Measurements from ENCODE around the gene GP1BB.

GP1BB gene

GRCh38 chr22:19714312-19715187, 8.8 kb upstream of the GP1BB start, which contains the start of gene SEPTIN5:
Gene SEPTIN5, plus strand, starts transcription at chr22:19714503. Its CDS starts 86 bp downstream, at chr22:19714589.
- H3K9me3 Mint-ChIP-seq = no peaks in the 10 kb centered on the region
- H3K4me3 Mint-ChIP-seq = peak within 1 kb of the TSS; percentile 58
- CTCF ChIA-PET = interaction anchor here (2.8 kb wide), 1 partner anchor 35 kb away, joined by 8 read pairs; no protein-coding TSS in a partner anchor
- no peak within 1 kb of the TSS for H3K27ac Mint-ChIP-seq
- peaks cover 81% of the 10 kb centered on the region for H3K27me3 Mint-ChIP-seq
- no peaks in the 10 kb centered on the region for H3K36me3 Mint-ChIP-seq
- peak; percentile 26 for DNase-seq
- H3K4me1 Mint-ChIP-seq = peaks cover 9% of the 10 kb centered on the region

DNA sequence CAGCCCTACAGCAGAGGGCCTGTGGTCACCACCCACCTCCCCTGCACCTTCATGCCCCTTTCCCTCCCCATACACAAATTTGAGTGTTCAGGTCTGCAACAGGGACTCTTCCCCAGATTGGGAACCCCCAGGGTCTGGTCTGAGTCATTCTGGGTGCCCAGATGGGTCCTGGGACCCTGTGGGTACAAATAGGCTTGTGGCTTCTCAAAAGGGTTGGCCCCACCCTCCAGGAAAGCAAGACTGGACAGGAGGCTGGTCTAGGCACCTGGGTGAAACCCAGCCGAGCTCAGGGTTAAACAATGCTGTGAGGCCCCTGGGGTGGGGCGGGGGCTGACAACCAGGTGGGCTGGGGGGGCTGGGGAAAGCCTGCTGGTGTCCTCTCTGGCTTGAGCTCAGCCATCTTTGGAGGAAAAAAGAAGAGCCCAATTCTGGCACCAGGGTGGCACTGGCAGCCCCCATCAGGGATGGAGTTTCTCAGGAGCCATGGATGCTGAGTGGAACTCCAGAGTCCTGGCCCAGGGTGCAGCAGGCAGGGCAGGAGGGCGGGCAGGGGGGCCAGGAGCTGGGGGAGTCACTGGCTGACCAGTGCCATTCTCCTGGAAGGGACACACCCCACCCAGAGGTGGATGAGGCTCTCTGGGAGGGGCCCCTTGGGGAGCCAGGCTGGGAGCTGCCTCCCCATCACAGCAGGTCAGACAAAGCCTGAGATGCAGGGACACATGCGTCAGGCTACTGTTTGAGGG, 8.0 kb upstream of the GP1BB start:
- no peaks in the 10 kb centered on the region for H3K36me3 Mint-ChIP-seq
- H3K9me3 Mint-ChIP-seq = no peaks in the 10 kb centered on the region
- DNase-seq = peak; percentile 18
- H3K4me3 Mint-ChIP-seq = peak overlapping the region; percentile 48
- H3K4me1 Mint-ChIP-seq = peaks cover 9% of the 10 kb centered on the region
- CTCF ChIA-PET = interaction anchor here (2.8 kb wide), 1 partner anchor 36 kb away, joined by 8 read pairs; no protein-coding TSS in a partner anchor
- H3K27ac Mint-ChIP-seq = no peak overlapping the region
- peaks cover 84% of the 10 kb centered on the region for H3K27me3 Mint-ChIP-seq

DNA sequence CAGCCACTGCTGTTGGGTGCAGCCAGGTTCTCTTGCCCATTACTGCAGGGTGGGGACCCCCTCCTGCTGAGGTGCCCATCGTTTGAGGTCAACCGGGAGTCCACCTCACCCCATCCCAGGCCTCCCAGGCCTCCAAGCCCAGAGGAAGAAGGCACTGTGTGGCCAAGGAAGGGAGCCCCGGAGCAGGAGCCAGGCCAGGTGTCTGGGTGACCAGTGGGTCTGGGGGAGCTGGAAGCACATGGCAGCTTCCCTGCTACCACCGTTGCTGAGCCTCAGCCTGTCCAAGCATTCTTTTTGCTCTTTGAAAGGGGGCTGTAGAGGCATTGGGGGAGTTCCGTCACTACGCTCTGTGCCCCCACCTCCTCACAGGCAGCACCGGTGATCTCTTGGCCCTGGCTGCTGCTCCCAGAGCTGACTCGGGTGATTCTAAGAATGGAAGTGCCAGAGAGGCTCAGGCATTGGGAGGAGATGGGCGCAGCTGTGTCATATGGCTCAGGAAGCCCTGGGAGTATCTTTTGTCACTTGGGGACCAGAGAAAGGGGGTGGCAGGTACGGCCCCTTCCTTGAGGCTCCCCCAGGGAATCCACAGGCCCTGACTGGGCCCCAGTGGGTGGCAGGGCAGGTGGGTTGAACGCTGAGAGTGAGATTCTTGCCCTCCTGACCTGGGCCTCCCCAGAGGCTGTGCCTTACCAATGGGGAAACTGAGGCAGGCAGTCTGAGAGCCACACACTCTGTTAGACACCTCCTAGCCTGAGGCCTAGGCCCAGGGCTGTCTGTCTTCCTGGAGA, 7.1 kb upstream of the GP1BB start:
- no peaks in the 10 kb centered on the region for H3K9me3 Mint-ChIP-seq
- no peaks in the 10 kb centered on the region for H3K36me3 Mint-ChIP-seq
- peaks cover 86% of the 10 kb centered on the region for H3K27me3 Mint-ChIP-seq
- peaks cover 9% of the 10 kb centered on the region for H3K4me1 Mint-ChIP-seq
- H3K4me3 Mint-ChIP-seq = no peak overlapping the region
- H3K27ac Mint-ChIP-seq = no peak overlapping the region
- CTCF ChIA-PET = interaction anchor here (1.3 to 2.8 kb wide), 2 partner anchors 37 to 522 kb away, joined by 3 to 8 read pairs; no protein-coding TSS in a partner anchor
- DNase-seq = peak; percentile 19

DNA sequence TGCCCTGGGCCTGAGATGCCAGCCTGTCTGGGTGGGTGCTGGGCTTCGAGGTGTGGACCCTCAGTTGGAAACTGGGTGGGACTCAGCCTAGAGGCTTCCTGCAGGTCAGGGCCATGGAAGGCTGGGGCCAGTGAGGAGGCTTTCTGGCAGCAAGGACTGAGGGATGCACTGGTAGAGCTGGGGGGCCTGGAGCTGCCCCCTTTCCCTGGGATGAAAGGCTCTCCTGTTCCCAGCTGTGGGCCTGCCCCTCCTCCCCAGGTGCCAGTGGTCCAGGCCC, 6.6 kb upstream of the GP1BB start:
- no peak overlapping the region for H3K4me3 Mint-ChIP-seq
- CTCF ChIA-PET = interaction anchor here (0.9 to 2.8 kb wide), 3 partner anchors 13 to 523 kb away, joined by 3 to 8 read pairs (median 3); no protein-coding TSS in a partner anchor

GRCh38 chr22:19717181-19717580, 6.2 kb upstream of the GP1BB start:
- no peaks in the 10 kb centered on the region for H3K36me3 Mint-ChIP-seq
- peaks cover 9% of the 10 kb centered on the region for H3K4me1 Mint-ChIP-seq
- H3K27me3 Mint-ChIP-seq = peaks cover 88% of the 10 kb centered on the region
- H3K27ac Mint-ChIP-seq = no peak overlapping the region
- CTCF ChIA-PET = interaction anchor here (0.9 to 2.8 kb wide), 3 partner anchors 13 to 523 kb away, joined by 3 to 8 read pairs (median 3); no protein-coding TSS in a partner anchor
- no peak for DNase-seq
- no peak overlapping the region for H3K4me3 Mint-ChIP-seq
- no peaks in the 10 kb centered on the region for H3K9me3 Mint-ChIP-seq

More for the DNA sequence above, 6.6 kb upstream of the GP1BB start:
- peaks cover 88% of the 10 kb centered on the region for H3K27me3 Mint-ChIP-seq
- peaks cover 9% of the 10 kb centered on the region for H3K4me1 Mint-ChIP-seq
- no peak overlapping the region for H3K27ac Mint-ChIP-seq
- DNase-seq = no peak
- no peaks in the 10 kb centered on the region for H3K36me3 Mint-ChIP-seq
- H3K9me3 Mint-ChIP-seq = no peaks in the 10 kb centered on the region

GRCh38 chr22:19717691-19718455, 5.5 kb upstream of the GP1BB start:
- H3K9me3 Mint-ChIP-seq = no peaks in the 10 kb centered on the region
- peak; percentile 85 for DNase-seq
- H3K27me3 Mint-ChIP-seq = peaks cover 88% of the 10 kb centered on the region
- H3K4me3 Mint-ChIP-seq = peak overlapping the region; percentile 48
- no peak overlapping the region for H3K27ac Mint-ChIP-seq
- no peaks in the 10 kb centered on the region for H3K36me3 Mint-ChIP-seq
- CTCF ChIA-PET = interaction anchor here (0.9 to 2.8 kb wide), 2 partner anchors 12 to 38 kb away, joined by 3 to 8 read pairs; no protein-coding TSS in a partner anchor
- H3K4me1 Mint-ChIP-seq = peaks cover 9% of the 10 kb centered on the region

GRCh38 chr22:19718456-19719049, 4.8 kb upstream of the GP1BB start:
- H3K27me3 Mint-ChIP-seq = peaks cover 88% of the 10 kb centered on the region
- no peaks in the 10 kb centered on the region for H3K9me3 Mint-ChIP-seq
- CTCF ChIA-PET = no interaction called here
- H3K4me3 Mint-ChIP-seq = peak overlapping the region; percentile 12
- no peaks in the 10 kb centered on the region for H3K36me3 Mint-ChIP-seq
- DNase-seq = no peak
- H3K27ac Mint-ChIP-seq = no peak overlapping the region
- H3K4me1 Mint-ChIP-seq = peaks cover 11% of the 10 kb centered on the region

- CTCF ChIA-PET = interaction anchor here (2.2 kb wide), 1 partner anchor 11 kb away, joined by 9 read pairs; no protein-coding TSS in a partner anchor
- no peaks in the 10 kb centered on the region for H3K36me3 Mint-ChIP-seq
- peak overlapping the region; percentile 60 for H3K4me3 Mint-ChIP-seq
- peaks cover 10% of the 10 kb centered on the region for H3K4me1 Mint-ChIP-seq
- no peaks in the 10 kb centered on the region for H3K9me3 Mint-ChIP-seq
- DNase-seq = no peak
- peaks cover 86% of the 10 kb centered on the region for H3K27me3 Mint-ChIP-seq
- no peak overlapping the region for H3K27ac Mint-ChIP-seq
Observed at GRCh38 chr22:19719050-19719482, 4.3 kb upstream of the GP1BB start.

GRCh38 chr22:19719488-19720021, 3.8 kb upstream of the GP1BB start:
- Mint-ChIP-seq H3K4me3 (peak overlapping the region; percentile 60), H3K36me3 (no peaks in the 10 kb centered on the region), H3K4me1 (peaks cover 11% of the 10 kb centered on the region), H3K27ac (no peak overlapping the region), H3K9me3 (no peaks in the 10 kb centered on the region), H3K27me3 (peaks cover 87% of the 10 kb centered on the region)
- CTCF ChIA-PET = interaction anchor here (2.2 kb wide), 1 partner anchor 11 kb away, joined by 9 read pairs; no protein-coding TSS in a partner anchor
- no peak for DNase-seq

DNA sequence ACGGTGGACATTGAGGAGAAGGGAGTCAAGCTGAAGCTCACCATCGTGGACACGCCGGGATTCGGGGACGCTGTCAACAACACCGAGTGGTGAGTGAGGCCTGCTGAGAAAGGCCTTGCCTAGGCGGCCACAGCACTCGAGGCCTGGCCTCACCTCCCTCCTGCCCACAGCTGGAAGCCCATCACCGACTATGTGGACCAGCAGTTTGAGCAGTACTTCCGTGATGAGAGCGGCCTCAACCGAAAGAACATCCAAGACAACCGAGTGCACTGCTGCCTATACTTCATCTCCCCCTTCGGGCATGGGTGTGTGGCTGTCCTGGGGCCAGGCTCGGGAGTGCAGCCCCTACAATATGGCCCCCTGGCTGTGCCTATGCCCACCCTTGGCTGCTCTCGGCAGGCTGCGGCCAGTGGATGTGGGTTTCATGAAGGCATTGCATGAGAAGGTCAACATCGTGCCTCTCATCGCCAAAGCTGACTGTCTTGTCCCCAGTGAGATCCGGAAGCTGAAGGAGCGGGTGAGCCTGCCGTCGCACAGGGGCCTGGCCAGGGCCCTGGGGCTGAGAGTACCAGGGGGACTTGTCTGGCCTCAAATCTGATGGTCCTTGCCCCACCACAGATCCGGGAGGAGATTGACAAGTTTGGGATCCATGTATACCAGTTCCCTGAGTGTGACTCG, 3.0 kb upstream of the GP1BB start:
- CTCF ChIA-PET = interaction anchor here (2.2 kb wide), 1 partner anchor 10 kb away, joined by 9 read pairs; no protein-coding TSS in a partner anchor
- no peak overlapping the region for H3K4me3 Mint-ChIP-seq
- H3K9me3 Mint-ChIP-seq = no peaks in the 10 kb centered on the region
- no peak for DNase-seq
- peaks cover 13% of the 10 kb centered on the region for H3K4me1 Mint-ChIP-seq
- H3K27me3 Mint-ChIP-seq = peaks cover 87% of the 10 kb centered on the region
- H3K27ac Mint-ChIP-seq = no peak overlapping the region
- no peaks in the 10 kb centered on the region for H3K36me3 Mint-ChIP-seq

GRCh38 chr22:19720999-19721329, 2.4 kb upstream of the GP1BB start:
- Mint-ChIP-seq H3K27ac (no peak overlapping the region), H3K27me3 (peaks cover 85% of the 10 kb centered on the region), H3K4me3 (no peak overlapping the region), H3K4me1 (peaks cover 13% of the 10 kb centered on the region), H3K36me3 (no peaks in the 10 kb centered on the region), H3K9me3 (no peaks in the 10 kb centered on the region)
- CTCF ChIA-PET = interaction anchor here (2.2 kb wide), 1 partner anchor 10 kb away, joined by 9 read pairs; no protein-coding TSS in a partner anchor
- no peak for DNase-seq
